Aorta (tissue), 5 donors: ENCODE data around the gene LRMDA. TPM values are rescaled to one million over a fixed set of nuclear protein-coding genes. Genes with fewer than 3 reads are reported as not detected.
"Not testable (repeated sequence)": the region's sequence is repeated elsewhere in the genome, so short reads cannot be mapped to it uniquely, and the experiment has no call there.

Experiments
- ATAC-seq: fragments of 200-7000 bp; cut with Tn5 transposase; one replicate; pipeline ENCODE4 v1.9.1; 2022; ENCODE audit warnings: moderate library complexity; ENCODE audit not compliant: low FRiP score
- DNase-seq, 2 donors: peaks; one replicate each; pipeline ENCODE4 v3.0.0-alpha.2; 2020
- H3K27ac ChIP-seq, 2 donors: one replicate each; pipeline ENCODE4 v1.5.1; 2013; ENCODE audit warnings: low read length in 2 of 2, mild to moderate bottlenecking in 2 of 2, moderate library complexity in 2 of 2, control low read depth in 1 of 2, inconsistent platforms in 1 of 2, low read depth in 1 of 2
- H3K27me3 ChIP-seq, 2 donors: one replicate each; pipeline ENCODE4 v1.6.1; 2013; ENCODE audit warnings: control low read depth in 1 of 2, low read length in 1 of 2, mild to moderate bottlenecking in 1 of 2, moderate library complexity in 1 of 2; ENCODE audit not compliant: insufficient read depth in 2 of 2, control insufficient read depth in 1 of 2
- H3K36me3 ChIP-seq, 2 donors: one replicate each; pipeline ENCODE4 v1.6.1; 2013; ENCODE audit warnings: control low read depth in 1 of 2, low read length in 1 of 2, mild to moderate bottlenecking in 1 of 2; ENCODE audit not compliant: insufficient read depth in 2 of 2, control insufficient read depth in 1 of 2
- H3K4me1 ChIP-seq, 2 donors: one replicate each; pipeline ENCODE4 v1.6.1; 2013; ENCODE audit warnings: low read length in 2 of 2, control low read depth in 1 of 2, mild to moderate bottlenecking in 1 of 2, moderate library complexity in 1 of 2; ENCODE audit not compliant: insufficient read depth in 2 of 2, control insufficient read depth in 1 of 2
- H3K4me3 ChIP-seq, 2 donors: one replicate each; pipeline ENCODE4 v1.5.1; 2013; ENCODE audit warnings: low read length in 2 of 2, control low read depth in 1 of 2, mild to moderate bottlenecking in 1 of 2
- H3K9me3 ChIP-seq: one replicate; pipeline ENCODE4 v1.6.1; 2013; ENCODE audit warnings: mild to moderate bottlenecking, low read length; ENCODE audit not compliant: control insufficient read depth
- WGBS, 2 donors: extraction: QIAGEN DNeasy Blood & Tissue Kit; methylation state at CpG; one replicate each; pipeline ENCODE4 v1.1.7; 2013; 5-methylcytosine and 5-hydroxymethylcytosine counted together
- intact Hi-C, 2 donors: fragments of 100-400 bp; cut with DNase I; formaldehyde crosslinking; loops; one replicate each; pipeline versions ENCODE4 v1.14.2 to v1.15.0; 2022
- microRNA-seq, 2 donors: library from miRNA; unstranded; fragments of <30 nt; microRNA quantifications; one replicate each; pipeline ENCODE4 v1.2.0, GENCODE V29; 2020
- polyA plus RNA-seq, 2 donors: library from polyadenylated mRNA; stranded (reverse); fragments of 200-250 nt; gene quantifications; one replicate each; pipeline ENCODE4 v1.2.3, GENCODE V29; 2013
- total RNA-seq, 2 donors: library from RNA; stranded (reverse); fragmentation: NEBNext Ultra II Directional; extraction: Animal tissue kit (Norgen Biotek cat#: 25700); gene quantifications; one replicate each; pipeline ENCODE4 v1.2.1, GENCODE V29; 2021
- donor health status: healthy with polysubstance abuse.
- donor health status: Bipolar disorder and iron deficiency.
- donor health status: DM: no; HTN: no; CAD: no.
- donor health status: DM: no; HTN: no; CAD: no.
- donor health status: DM: yes; HTN: yes; CAD: no.

Gene LRMDA
- total and polyA plus RNA-seq, 4 donors, result 7.4 to 25.7 (median 14.7) TPM

- no peak overlapping the region for H3K4me3 ChIP-seq
- H3K27ac ChIP-seq, result no peak overlapping the region
- no peak for DNase-seq
- no peaks in the 10 kb centered on the region for H3K36me3 ChIP-seq
- no peak for ATAC-seq
- H3K27me3 ChIP-seq, result no peaks in the 10 kb centered on the region
- WGBS, 2 donors, result 96% methylated on average over 2 of the region's 2 CpGs
- H3K9me3 ChIP-seq, result no peaks in the 10 kb centered on the region
- H3K4me1 ChIP-seq, result peaks cover 0 to 2% of the 10 kb centered on the region in 2 donors
- intact Hi-C loops, result no loop called here
Observed at GRCh38 chr10:76577455-76577854, 1146.0 kb downstream of the LRMDA start.

- 87 to 89% methylated on average over 4 of the region's 4 CpGs for WGBS, 2 donors
- Histone ChIP-seq H3K27ac (no peak overlapping the region), H3K27me3 (no peaks in the 10 kb centered on the region), H3K9me3 (no peaks in the 10 kb centered on the region), H3K4me1 (no peaks in the 10 kb centered on the region), H3K4me3 (no peak overlapping the region), H3K36me3 (no peaks in the 10 kb centered on the region)
- ATAC-seq (no peak), DNase-seq (no peak)
- intact Hi-C loops, result loop anchor here in 1 of 2 donors (10.0 kb wide), 1 partner anchor 93 kb away; no protein-coding TSS in a partner anchor
Observed at GRCh38 chr10:76581506-76582256, 1150.3 kb downstream of the LRMDA start.

- intact Hi-C loops, result loop anchor here in 1 of 2 donors (10.0 kb wide), 1 partner anchor 92 kb away; no protein-coding TSS in a partner anchor
- H3K36me3 ChIP-seq, result no peaks in the 10 kb centered on the region
- no peaks in the 10 kb centered on the region for H3K9me3 ChIP-seq
- DNase-seq (no peak), ATAC-seq (no peak)
- WGBS, 2 donors, result 99 to 100% methylated on average over 1 of the region's 1 CpG
- no peak overlapping the region for H3K27ac ChIP-seq
- no peaks in the 10 kb centered on the region for H3K27me3 ChIP-seq
- no peaks in the 10 kb centered on the region for H3K4me1 ChIP-seq
- no peak overlapping the region for H3K4me3 ChIP-seq
Observed at GRCh38 chr10:76582531-76582930, 1151.1 kb downstream of the LRMDA start.

GRCh38 chr10:76583711-76584161 lies 1152.3 kb downstream of the LRMDA start:
- no peaks in the 10 kb centered on the region for H3K27me3 ChIP-seq
- WGBS, 2 donors, result 8 to 14% methylated on average over 3 of the region's 3 CpGs
- no peaks in the 10 kb centered on the region for H3K9me3 ChIP-seq
- no peaks in the 10 kb centered on the region for H3K4me1 ChIP-seq
- DNase-seq, result no peak
- no peak overlapping the region for H3K27ac ChIP-seq
- no peaks in the 10 kb centered on the region for H3K36me3 ChIP-seq
- ATAC-seq, result no peak
- no peak overlapping the region for H3K4me3 ChIP-seq
- intact Hi-C loops, result loop anchor here in 1 of 2 donors (10.0 kb wide), 1 partner anchor 91 kb away; no protein-coding TSS in a partner anchor

GRCh38 chr10:76584466-76584865 lies 1153.0 kb downstream of the LRMDA start:
- not testable (repeated sequence) for H3K4me1 ChIP-seq, H3K27ac ChIP-seq, ATAC-seq

More at GRCh38 chr10:76584466-76584865, 1153.0 kb downstream of the LRMDA start:
- intact Hi-C loops, result loop anchor here in 1 of 2 donors (10.0 kb wide), 1 partner anchor 90 kb away; no protein-coding TSS in a partner anchor
- H3K9me3 ChIP-seq, H3K27me3 ChIP-seq, DNase-seq, H3K36me3 ChIP-seq, H3K4me3 ChIP-seq: not testable (repeated sequence)
- WGBS, 2 donors, result 90 to 91% methylated on average over 9 of the region's 9 CpGs

Small RNAs within 50 kb of the gene (microRNA-seq; reads per million reads assigned to microRNA genes)
- 0 to 0.60 reads per million in 2 donors for gene MIR606

Other genes with a start within 250 kb of the LRMDA start
- 100 to 1,000 TPM; 103 to 108 TPM for gene VDAC2, start 220.8 kb upstream of the LRMDA start, total RNA-seq
- gene VDAC2, start 220.8 kb upstream of the LRMDA start, polyA plus RNA-seq, result 100 to 1,000 TPM; 120 to 183 TPM
- gene COMTD1, start 195.7 kb upstream of the LRMDA start, total RNA-seq, result 10 to 100 TPM; 12.9 to 14.3 TPM
- gene COMTD1, start 195.7 kb upstream of the LRMDA start, polyA plus RNA-seq, result 10 to 100 TPM; 31.1 to 60.8 TPM
- gene ZNF503, start 29.9 kb upstream of the LRMDA start, total RNA-seq, result 10 to 100 TPM; 15.7 to 32.1 TPM
- 10 to 100 TPM in 1 of 2 donors, 1 to 10 TPM in 1; 7.0 to 22.1 TPM for gene ZNF503, start 29.9 kb upstream of the LRMDA start, polyA plus RNA-seq